GM23338 (cell line): ENCODE measurements around the gene AOAH. TPM values are rescaled to one million over a fixed set of nuclear protein-coding genes. Genes with fewer than 3 reads are reported as not detected.

Source experiments
- ATAC-seq: fragments of 200-7000 bp; cut with Tn5 transposase; 3 replicates; pipeline ENCODE4 v1.9.1; 2020
- DNase-seq: peaks from one replicate; pipeline ENCODE4 v3.0.0-alpha.2; 2015; ENCODE audit warnings: low spot score
- H2AFZ ChIP-seq: fragments of 200-600 bp; sonication (generic); 2 replicates; pipeline ENCODE4 v1.8.0; 2016; ENCODE audit warnings: antibody characterized with exemption, mild to moderate bottlenecking, moderate library complexity
- H3F3A ChIP-seq: fragments of 200-600 bp; sonication (generic); replicated peaks from 2 replicates; pipeline ENCODE4 v1.8.0; 2017; ENCODE audit warnings: antibody characterized with exemption, mixed run types, low read depth
- H3K27ac ChIP-seq: fragments of 200-600 bp; sonication (generic); 2 replicates; pipeline ENCODE4 v1.6.1; 2016; ENCODE audit warnings: low read depth
- H3K27me3 ChIP-seq: fragments of 200-600 bp; sonication (generic); 2 replicates; pipeline ENCODE4 v1.8.0; 2016; ENCODE audit warnings: mild to moderate bottlenecking, mixed run types, moderate library complexity; ENCODE audit not compliant: insufficient read depth
- H3K36me3 ChIP-seq: fragments of 200-600 bp; sonication (generic); 2 replicates; pipeline ENCODE4 v1.8.0; 2016; ENCODE audit warnings: mild to moderate bottlenecking; ENCODE audit not compliant: insufficient read depth
- H3K4me1 ChIP-seq: fragments of 200-600 bp; sonication (generic); 2 replicates; pipeline ENCODE4 v1.8.0; 2016; ENCODE audit warnings: mild to moderate bottlenecking, moderate library complexity; ENCODE audit not compliant: insufficient read depth
- H3K4me2 ChIP-seq: fragments of 200-600 bp; sonication (generic); 2 replicates; pipeline ENCODE4 v1.7.1; 2017; ENCODE audit warnings: mixed run types
- H3K4me3 ChIP-seq: fragments of 200-600 bp; sonication (generic); 2 replicates; pipeline ENCODE4 v1.6.1; 2016; ENCODE audit warnings: mixed run types
- H3K79me2 ChIP-seq: fragments of 200-600 bp; sonication (generic); replicated peaks from 2 replicates; pipeline ENCODE4 v1.8.0; 2017; ENCODE audit warnings: mild to moderate bottlenecking; ENCODE audit not compliant: insufficient read depth
- H3K9me2 ChIP-seq: fragments of 200-600 bp; sonication (generic); 2 replicates; pipeline ENCODE4 v1.8.0; 2017; ENCODE audit not compliant: insufficient read depth
- H4K20me1 ChIP-seq: fragments of 200-600 bp; sonication (generic); replicated peaks from 2 replicates; pipeline ENCODE4 v1.8.0; 2017; ENCODE audit warnings: mild to moderate bottlenecking; ENCODE audit not compliant: insufficient read depth
- H3K27ac Mint-ChIP-seq: 2 replicates; pipeline ENCODE4 v1.8.0; 2020; ENCODE audit warnings: inconsistent platforms, mild to moderate bottlenecking, moderate library complexity, mixed read lengths
- H3K27me3 Mint-ChIP-seq: 3 replicates; pipeline ENCODE4 v1.8.0; 2022; ENCODE audit warnings: low read depth, mild to moderate bottlenecking, moderate library complexity, mixed read lengths, inconsistent platforms; ENCODE audit not compliant: insufficient read depth, poor library complexity
- H3K36me3 Mint-ChIP-seq: 3 replicates; pipeline ENCODE4 v1.8.0; 2021; ENCODE audit warnings: low read depth, mild to moderate bottlenecking, inconsistent platforms, moderate library complexity, mixed read lengths
- H3K4me1 Mint-ChIP-seq: 3 replicates; pipeline ENCODE4 v1.8.0; 2020; ENCODE audit warnings: mild to moderate bottlenecking, inconsistent platforms, mixed read lengths
- H3K4me3 Mint-ChIP-seq: 3 replicates; pipeline ENCODE4 v1.8.0; 2021; ENCODE audit warnings: moderate library complexity, mild to moderate bottlenecking, inconsistent platforms, mixed read lengths
- H3K9me3 Mint-ChIP-seq: 3 replicates; pipeline ENCODE4 v1.8.0; 2020; ENCODE audit warnings: moderate library complexity, mild to moderate bottlenecking, inconsistent platforms, mixed read lengths
- CTCF ChIP-seq, 2 experiments: fragments of 200-600 bp in 1 of 2; sonication (generic) in 1 of 2; conservative IDR thresholded peaks; 2 replicates each; pipeline versions ENCODE4 v1.5.1 to v1.6.1; 2016 to 2017; ENCODE audit warnings: antibody characterized with exemption in 2 of 2, low read depth in 2 of 2, mild to moderate bottlenecking in 2 of 2, moderate library complexity in 1 of 2
- ETS1 ChIP-seq: IDR thresholded peaks from 2 replicates; pipeline ENCODE4 v1.6.1; 2016; ENCODE audit warnings: antibody characterized with exemption
- EZH2 ChIP-seq: fragments of 200-600 bp; sonication (generic); IDR thresholded peaks from one replicate; pipeline ENCODE4 v1.8.0; 2017; ENCODE audit warnings: antibody characterized with exemption, mild to moderate bottlenecking, low read depth; ENCODE audit not compliant: unreplicated experiment
- EZH2phosphoT487 ChIP-seq: fragments of 200-600 bp; sonication (generic); IDR thresholded peaks from one replicate; pipeline ENCODE4 v1.8.1; 2018; ENCODE audit warnings: antibody characterized with exemption; ENCODE audit not compliant: unreplicated experiment
- ZNF114 ChIP-seq: fragments of 250-450 bp; sonication (Bioruptor Pico); IDR thresholded peaks from 2 replicates; pipeline ENCODE4 v1.5.0; 2020; ENCODE audit warnings: mild to moderate bottlenecking, moderate library complexity
- polyA plus RNA-seq: library from polyadenylated mRNA; unstranded; fragments of >200 nt; fragmentation: Nextera tagmentation; extraction: Ambion mirVana; gene quantifications from 2 replicates; pipeline ENCODE4 v1.2.1, GENCODE V29; 2016
- total RNA-seq: library from RNA; depleted of rRNA; stranded (reverse); fragments of >200 nt; shearing (Covaris generic); gene quantifications from 2 replicates; pipeline ENCODE4 v1.2.3, GENCODE V29; 2014
- TF ChIP-seq, protein P1 (sequence below): IDR thresholded peaks from one replicate; pipeline ENCODE4 v1.6.1; 2018; ENCODE audit warnings: antibody characterized with exemption; ENCODE audit not compliant: unreplicated experiment
- TF ChIP-seq, protein P2 (sequence below): fragments of 250-450 bp; sonication (Bioruptor Pico); IDR thresholded peaks from 2 replicates; pipeline ENCODE4 v1.5.0; 2020; ENCODE audit warnings: mild to moderate bottlenecking, moderate library complexity

Gene AOAH
- total and polyA plus RNA-seq, 2 experiments from 2014 or later: not detected

- peaks cover 4% of the 10 kb centered on the region; the same call in 1 of the 2 replicates for H3K4me1 ChIP-seq
- Mint-ChIP-seq H3K27me3 (no peaks in the 10 kb centered on the region), H3K4me1 (peaks cover 3% of the 10 kb centered on the region), H3K36me3 (no peaks in the 10 kb centered on the region), H3K9me3 (no peaks in the 10 kb centered on the region; the same call in 2 of the 3 replicates), H3K27ac (no peak overlapping the region), H3K4me3 (no peak overlapping the region)
- no peak for DNase-seq
- ATAC-seq: no peak
- no peaks in the 10 kb centered on the region for H3K79me2 ChIP-seq
- H3K36me3 ChIP-seq: no peaks in the 10 kb centered on the region
- no peaks in the 10 kb centered on the region for H4K20me1 ChIP-seq
- no peak overlapping the region for H3K4me3 ChIP-seq
- no peak overlapping the region for H3K27ac ChIP-seq
- H2AFZ ChIP-seq: no peak overlapping the region
- no peaks in the 10 kb centered on the region for H3F3A ChIP-seq
- no peaks in the 10 kb centered on the region; the same call in 1 of the 2 replicates for H3K9me2 ChIP-seq
- no peak overlapping the region for H3K4me2 ChIP-seq
- H3K27me3 ChIP-seq: no peaks in the 10 kb centered on the region
- no peak for TF ChIP-seq EZH2phosphoT487
- TF ChIP-seq, protein P1, sequence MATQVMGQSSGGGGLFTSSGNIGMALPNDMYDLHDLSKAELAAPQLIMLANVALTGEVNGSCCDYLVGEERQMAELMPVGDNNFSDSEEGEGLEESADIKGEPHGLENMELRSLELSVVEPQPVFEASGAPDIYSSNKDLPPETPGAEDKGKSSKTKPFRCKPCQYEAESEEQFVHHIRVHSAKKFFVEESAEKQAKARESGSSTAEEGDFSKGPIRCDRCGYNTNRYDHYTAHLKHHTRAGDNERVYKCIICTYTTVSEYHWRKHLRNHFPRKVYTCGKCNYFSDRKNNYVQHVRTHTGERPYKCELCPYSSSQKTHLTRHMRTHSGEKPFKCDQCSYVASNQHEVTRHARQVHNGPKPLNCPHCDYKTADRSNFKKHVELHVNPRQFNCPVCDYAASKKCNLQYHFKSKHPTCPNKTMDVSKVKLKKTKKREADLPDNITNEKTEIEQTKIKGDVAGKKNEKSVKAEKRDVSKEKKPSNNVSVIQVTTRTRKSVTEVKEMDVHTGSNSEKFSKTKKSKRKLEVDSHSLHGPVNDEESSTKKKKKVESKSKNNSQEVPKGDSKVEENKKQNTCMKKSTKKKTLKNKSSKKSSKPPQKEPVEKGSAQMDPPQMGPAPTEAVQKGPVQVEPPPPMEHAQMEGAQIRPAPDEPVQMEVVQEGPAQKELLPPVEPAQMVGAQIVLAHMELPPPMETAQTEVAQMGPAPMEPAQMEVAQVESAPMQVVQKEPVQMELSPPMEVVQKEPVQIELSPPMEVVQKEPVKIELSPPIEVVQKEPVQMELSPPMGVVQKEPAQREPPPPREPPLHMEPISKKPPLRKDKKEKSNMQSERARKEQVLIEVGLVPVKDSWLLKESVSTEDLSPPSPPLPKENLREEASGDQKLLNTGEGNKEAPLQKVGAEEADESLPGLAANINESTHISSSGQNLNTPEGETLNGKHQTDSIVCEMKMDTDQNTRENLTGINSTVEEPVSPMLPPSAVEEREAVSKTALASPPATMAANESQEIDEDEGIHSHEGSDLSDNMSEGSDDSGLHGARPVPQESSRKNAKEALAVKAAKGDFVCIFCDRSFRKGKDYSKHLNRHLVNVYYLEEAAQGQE: no peak
- TF ChIP-seq ETS1: no peak
- TF ChIP-seq ZNF114: no peak
- no peak for TF ChIP-seq EZH2
- TF ChIP-seq CTCF (conservative IDR thresholded peaks at IDR 0.05; ENCODE audit: low read depth in 2 of 2): no peak
- TF ChIP-seq, protein P2, sequence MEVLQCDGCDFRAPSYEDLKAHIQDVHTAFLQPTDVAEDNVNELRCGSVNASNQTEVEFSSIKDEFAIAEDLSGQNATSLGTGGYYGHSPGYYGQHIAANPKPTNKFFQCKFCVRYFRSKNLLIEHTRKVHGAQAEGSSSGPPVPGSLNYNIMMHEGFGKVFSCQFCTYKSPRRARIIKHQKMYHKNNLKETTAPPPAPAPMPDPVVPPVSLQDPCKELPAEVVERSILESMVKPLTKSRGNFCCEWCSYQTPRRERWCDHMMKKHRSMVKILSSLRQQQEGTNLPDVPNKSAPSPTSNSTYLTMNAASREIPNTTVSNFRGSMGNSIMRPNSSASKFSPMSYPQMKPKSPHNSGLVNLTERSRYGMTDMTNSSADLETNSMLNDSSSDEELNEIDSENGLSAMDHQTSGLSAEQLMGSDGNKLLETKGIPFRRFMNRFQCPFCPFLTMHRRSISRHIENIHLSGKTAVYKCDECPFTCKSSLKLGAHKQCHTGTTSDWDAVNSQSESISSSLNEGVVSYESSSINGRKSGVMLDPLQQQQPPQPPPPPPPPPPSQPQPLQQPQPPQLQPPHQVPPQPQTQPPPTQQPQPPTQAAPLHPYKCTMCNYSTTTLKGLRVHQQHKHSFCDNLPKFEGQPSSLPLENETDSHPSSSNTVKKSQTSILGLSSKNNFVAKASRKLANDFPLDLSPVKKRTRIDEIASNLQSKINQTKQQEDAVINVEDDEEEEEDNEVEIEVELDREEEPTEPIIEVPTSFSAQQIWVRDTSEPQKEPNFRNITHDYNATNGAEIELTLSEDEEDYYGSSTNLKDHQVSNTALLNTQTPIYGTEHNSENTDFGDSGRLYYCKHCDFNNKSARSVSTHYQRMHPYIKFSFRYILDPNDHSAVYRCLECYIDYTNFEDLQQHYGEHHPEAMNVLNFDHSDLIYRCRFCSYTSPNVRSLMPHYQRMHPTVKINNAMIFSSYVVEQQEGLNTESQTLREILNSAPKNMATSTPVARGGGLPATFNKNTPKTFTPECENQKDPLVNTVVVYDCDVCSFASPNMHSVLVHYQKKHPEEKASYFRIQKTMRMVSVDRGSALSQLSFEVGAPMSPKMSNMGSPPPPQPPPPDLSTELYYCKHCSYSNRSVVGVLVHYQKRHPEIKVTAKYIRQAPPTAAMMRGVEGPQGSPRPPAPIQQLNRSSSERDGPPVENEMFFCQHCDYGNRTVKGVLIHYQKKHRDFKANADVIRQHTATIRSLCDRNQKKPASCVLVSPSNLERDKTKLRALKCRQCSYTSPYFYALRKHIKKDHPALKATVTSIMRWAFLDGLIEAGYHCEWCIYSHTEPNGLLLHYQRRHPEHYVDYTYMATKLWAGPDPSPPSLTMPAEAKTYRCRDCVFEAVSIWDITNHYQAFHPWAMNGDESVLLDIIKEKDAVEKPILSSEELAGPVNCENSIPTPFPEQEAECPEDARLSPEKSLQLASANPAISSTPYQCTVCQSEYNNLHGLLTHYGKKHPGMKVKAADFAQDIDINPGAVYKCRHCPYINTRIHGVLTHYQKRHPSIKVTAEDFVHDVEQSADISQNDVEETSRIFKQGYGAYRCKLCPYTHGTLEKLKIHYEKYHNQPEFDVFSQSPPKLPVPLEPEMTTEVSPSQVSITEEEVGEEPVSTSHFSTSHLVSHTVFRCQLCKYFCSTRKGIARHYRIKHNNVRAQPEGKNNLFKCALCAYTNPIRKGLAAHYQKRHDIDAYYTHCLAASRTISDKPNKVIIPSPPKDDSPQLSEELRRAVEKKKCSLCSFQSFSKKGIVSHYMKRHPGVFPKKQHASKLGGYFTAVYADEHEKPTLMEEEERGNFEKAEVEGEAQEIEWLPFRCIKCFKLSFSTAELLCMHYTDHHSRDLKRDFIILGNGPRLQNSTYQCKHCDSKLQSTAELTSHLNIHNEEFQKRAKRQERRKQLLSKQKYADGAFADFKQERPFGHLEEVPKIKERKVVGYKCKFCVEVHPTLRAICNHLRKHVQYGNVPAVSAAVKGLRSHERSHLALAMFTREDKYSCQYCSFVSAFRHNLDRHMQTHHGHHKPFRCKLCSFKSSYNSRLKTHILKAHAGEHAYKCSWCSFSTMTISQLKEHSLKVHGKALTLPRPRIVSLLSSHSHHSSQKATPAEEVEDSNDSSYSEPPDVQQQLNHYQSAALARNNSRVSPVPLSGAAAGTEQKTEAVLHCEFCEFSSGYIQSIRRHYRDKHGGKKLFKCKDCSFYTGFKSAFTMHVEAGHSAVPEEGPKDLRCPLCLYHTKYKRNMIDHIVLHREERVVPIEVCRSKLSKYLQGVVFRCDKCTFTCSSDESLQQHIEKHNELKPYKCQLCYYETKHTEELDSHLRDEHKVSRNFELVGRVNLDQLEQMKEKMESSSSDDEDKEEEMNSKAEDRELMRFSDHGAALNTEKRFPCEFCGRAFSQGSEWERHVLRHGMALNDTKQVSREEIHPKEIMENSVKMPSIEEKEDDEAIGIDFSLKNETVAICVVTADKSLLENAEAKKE (CRISPR knock-in tag): no peak
Measured at GRCh38 chr7:36733411-36733810, 9.1 kb upstream of the AOAH start.
